ENCODE data around the gene ITGAD. TPM values are rescaled to one million over a fixed set of nuclear protein-coding genes. Genes with fewer than 3 reads are reported as not detected.

ITGAD gene
- total RNA-seq, 1 experiment from 2014 or later, result not detected

DNA sequence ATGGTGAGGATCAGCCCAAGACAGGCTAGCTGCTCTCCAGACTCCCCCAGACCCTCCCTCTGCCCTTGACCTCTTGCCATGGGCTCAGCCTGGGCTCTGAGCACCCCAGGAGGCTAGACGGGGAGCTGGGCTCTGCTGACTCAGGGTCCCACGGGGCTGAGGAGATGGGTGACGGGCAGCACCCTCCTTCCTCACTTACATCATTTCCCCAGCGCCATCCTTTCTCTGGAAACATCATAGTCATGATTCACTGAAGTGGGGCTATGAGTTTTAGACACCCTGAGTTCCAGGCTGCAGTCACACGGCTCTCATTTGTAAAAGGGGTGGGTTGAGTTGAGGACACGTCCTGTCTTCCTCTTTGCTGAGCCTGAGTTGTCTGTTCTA lies 41.2 kb upstream of the ITGAD start:
- intact Hi-C loops (cut with micrococcal nuclease), result no loop called here
- ATAC-seq (no peak), DNase-seq (no peak)
- POLR2A ChIA-PET (ENCODE audit: unreplicated experiment), result no interaction called here
- H2AFZ ChIP-seq (ENCODE audit: low read length), result no peak overlapping the region
- CTCF ChIA-PET, result no interaction called here
- no peaks in the 10 kb centered on the region; the same call in 1 of the 2 replicates for H3K27me3 ChIP-seq (ENCODE audit: low read length)
- H3K4me1 ChIP-seq (ENCODE audit: insufficient read depth, low read length), result no peaks in the 10 kb centered on the region
- H3K9ac ChIP-seq (ENCODE audit: low read length), result no peak overlapping the region
- H3K4me2 ChIP-seq (ENCODE audit: low read length), result no peak overlapping the region
- no peak overlapping the region for H3K4me3 ChIP-seq (ENCODE audit: low read length)
- H4K20me1 ChIP-seq (ENCODE audit: low read length), result no peaks in the 10 kb centered on the region
- H3F3A ChIP-seq (ENCODE audit: low read length, unreplicated experiment), result no peaks in the 10 kb centered on the region
- TF ChIP-seq, protein P1, sequence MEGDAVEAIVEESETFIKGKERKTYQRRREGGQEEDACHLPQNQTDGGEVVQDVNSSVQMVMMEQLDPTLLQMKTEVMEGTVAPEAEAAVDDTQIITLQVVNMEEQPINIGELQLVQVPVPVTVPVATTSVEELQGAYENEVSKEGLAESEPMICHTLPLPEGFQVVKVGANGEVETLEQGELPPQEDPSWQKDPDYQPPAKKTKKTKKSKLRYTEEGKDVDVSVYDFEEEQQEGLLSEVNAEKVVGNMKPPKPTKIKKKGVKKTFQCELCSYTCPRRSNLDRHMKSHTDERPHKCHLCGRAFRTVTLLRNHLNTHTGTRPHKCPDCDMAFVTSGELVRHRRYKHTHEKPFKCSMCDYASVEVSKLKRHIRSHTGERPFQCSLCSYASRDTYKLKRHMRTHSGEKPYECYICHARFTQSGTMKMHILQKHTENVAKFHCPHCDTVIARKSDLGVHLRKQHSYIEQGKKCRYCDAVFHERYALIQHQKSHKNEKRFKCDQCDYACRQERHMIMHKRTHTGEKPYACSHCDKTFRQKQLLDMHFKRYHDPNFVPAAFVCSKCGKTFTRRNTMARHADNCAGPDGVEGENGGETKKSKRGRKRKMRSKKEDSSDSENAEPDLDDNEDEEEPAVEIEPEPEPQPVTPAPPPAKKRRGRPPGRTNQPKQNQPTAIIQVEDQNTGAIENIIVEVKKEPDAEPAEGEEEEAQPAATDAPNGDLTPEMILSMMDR (conservative IDR thresholded peaks at IDR 0.05; ENCODE audit: low read depth, low read length), result no peak
- TF ChIP-seq EZH2phosphoT487 (IDR thresholded peaks at IDR 0.05; ENCODE audit: borderline replicate concordance, low read length) (no peak), EZH2 (IDR thresholded peaks at IDR 0.05; ENCODE audit: low read length, unreplicated experiment) (no peak)
- no peaks in the 10 kb centered on the region for H3K79me2 ChIP-seq (ENCODE audit: low read length)
- H3K9me2 ChIP-seq (replicated peaks; ENCODE audit: low read length), result no peaks in the 10 kb centered on the region
- no peak overlapping the region for H3K27ac ChIP-seq (ENCODE audit: low read length)
- H3K9me3 ChIP-seq (ENCODE audit: low read length), result no peaks in the 10 kb centered on the region
- no peaks in the 10 kb centered on the region for H3K36me3 ChIP-seq (ENCODE audit: low read depth, low read length)
- no TSS peak for BruUV-seq (replicated peaks)

- H3K9me3 ChIP-seq (ENCODE audit: low read length), result no peaks in the 10 kb centered on the region
- no TSS peak for BruUV-seq (replicated peaks)
- no peaks in the 10 kb centered on the region for H3K36me3 ChIP-seq (ENCODE audit: low read depth, low read length)
- no peak overlapping the region for H3K9ac ChIP-seq (ENCODE audit: low read length)
- no peak overlapping the region for H2AFZ ChIP-seq (ENCODE audit: low read length)
- DNase-seq, result no peak
- intact Hi-C loops (cut with micrococcal nuclease), result no loop called here
- no peaks in the 10 kb centered on the region for H3K4me1 ChIP-seq (ENCODE audit: insufficient read depth, low read length)
- H3K79me2 ChIP-seq (ENCODE audit: low read length), result no peaks in the 10 kb centered on the region
- no peak overlapping the region for H3K4me2 ChIP-seq (ENCODE audit: low read length)
- ATAC-seq, result no peak
- ChIA-PET POLR2A (ENCODE audit: unreplicated experiment) (interaction anchor here (0.7 kb wide), 1 partner anchor 211 kb away, joined by 3 read pairs; no protein-coding TSS in a partner anchor), CTCF (no interaction called here)
- no peak overlapping the region for H3K4me3 ChIP-seq (ENCODE audit: low read length)
- no peaks in the 10 kb centered on the region for H3K9me2 ChIP-seq (replicated peaks; ENCODE audit: low read length)
- H3K27me3 ChIP-seq (ENCODE audit: low read length), result no peaks in the 10 kb centered on the region; the same call in 1 of the 2 replicates
- TF ChIP-seq EZH2phosphoT487 (IDR thresholded peaks at IDR 0.05; ENCODE audit: borderline replicate concordance, low read length), result no peak
- TF ChIP-seq, protein P1 (conservative IDR thresholded peaks at IDR 0.05; ENCODE audit: low read depth, low read length), result no peak
- no peak for TF ChIP-seq EZH2 (IDR thresholded peaks at IDR 0.05; ENCODE audit: low read length, unreplicated experiment)
- H3F3A ChIP-seq (ENCODE audit: low read length, unreplicated experiment), result no peaks in the 10 kb centered on the region
- H3K27ac ChIP-seq (ENCODE audit: low read length), result no peak overlapping the region
- H4K20me1 ChIP-seq (ENCODE audit: low read length), result no peaks in the 10 kb centered on the region
These were observed 40.6 kb upstream of the ITGAD start for GRCh38 chr16:31352376-31353115.

Measured in PC-3 (cell line).